GM19023 (cell line): ENCODE data around the gene ADAMTS2.

Experiments used
- ATAC-seq: cut with Tn5 transposase; IDR thresholded peaks from one replicate; pipeline ENCODE4 v1.9.1; 2021; ENCODE audit warnings: mild to moderate bottlenecking, moderate library complexity; ENCODE audit not compliant: unreplicated experiment

The ADAMTS2 gene

GRCh38 chr5:179313849-179314521 lies 31.3 kb downstream of the ADAMTS2 start:
- no peak for ATAC-seq

GRCh38 chr5:179312557-179313235 lies 32.6 kb downstream of the ADAMTS2 start:
- no peak for ATAC-seq

GRCh38 chr5:179311581-179311980 lies 33.7 kb downstream of the ADAMTS2 start:
- ATAC-seq, result no peak

- no peak for ATAC-seq
Observed at GRCh38 chr5:179311091-179311470, 34.2 kb downstream of the ADAMTS2 start.

- ATAC-seq, result no peak
Observed at GRCh38 chr5:179310439-179311090, 34.7 kb downstream of the ADAMTS2 start.

GRCh38 chr5:179309751-179310320 lies 35.4 kb downstream of the ADAMTS2 start:
- no peak for ATAC-seq

GRCh38 chr5:179309383-179309670 lies 35.9 kb downstream of the ADAMTS2 start:
- ATAC-seq, result no peak

- no peak for ATAC-seq
Observed at GRCh38 chr5:179308563-179309382, 36.5 kb downstream of the ADAMTS2 start.

GRCh38 chr5:179307931-179308471 lies 37.3 kb downstream of the ADAMTS2 start:
- no peak for ATAC-seq

- ATAC-seq, result no peak
Observed at GRCh38 chr5:179307013-179307800, 38.1 kb downstream of the ADAMTS2 start.

- ATAC-seq, result no peak
Observed at GRCh38 chr5:179306191-179307012, 38.9 kb downstream of the ADAMTS2 start.

- ATAC-seq, result no peak
Observed at GRCh38 chr5:179304871-179305270, 40.4 kb downstream of the ADAMTS2 start.

- no peak for ATAC-seq
Observed at GRCh38 chr5:179304466-179304865, 40.8 kb downstream of the ADAMTS2 start.

GRCh38 chr5:179303451-179304200 lies 41.6 kb downstream of the ADAMTS2 start:
- no peak for ATAC-seq

- no peak for ATAC-seq
Observed at GRCh38 chr5:179302499-179303185, 42.6 kb downstream of the ADAMTS2 start.

- ATAC-seq, result no peak
Observed at GRCh38 chr5:179301796-179302195, 43.5 kb downstream of the ADAMTS2 start.

- ATAC-seq, result no peak
Observed at GRCh38 chr5:179301376-179301775, 43.9 kb downstream of the ADAMTS2 start.
